ENCODE results near the gene OR6C75. TPM values are rescaled to one million over a fixed set of nuclear protein-coding genes. Genes with fewer than 3 reads are reported as not detected.
"Not testable (repeated sequence)": the region's sequence is repeated elsewhere in the genome, so short reads cannot be mapped to it uniquely, and the experiment has no call there.

The OR6C75 gene
- total RNA-seq = not detected

GRCh38 chr12:55362675-55363074 is at the start of gene OR6C75:
TSS of gene OR6C75 (plus strand) at chr12:55362975. CDS start at chr12:55365111, 2,136 bp downstream.
- 79 to 87% methylated on average over 4 of the region's 4 CpGs for WGBS, 2 donors (ENCODE audit: low coverage in 1 of 2)
- in situ Hi-C loops (cut with MboI; ENCODE audit: low pct_ligation_motif_present in 1 of 4, low pct_unique_long_range_greater_than_20kb in 1 of 4, low sequenced_read_pairs in 3 of 4) = no loop called here

GRCh38 chr12:55314043-55314442 is 48.7 kb upstream of the OR6C75 start, which contains the start of gene OR6C1:
TSS of gene OR6C1 (plus strand) at chr12:55314343. CDS start at chr12:55320600, 6,257 bp downstream.
- no peak for DNase-seq
- H3K36me3 ChIP-seq = no peaks in the 10 kb centered on the region
- 72 to 73% methylated on average over 2 of the region's 2 CpGs for WGBS, 2 donors (ENCODE audit: low coverage in 1 of 2)
- in situ Hi-C loops (cut with MboI; ENCODE audit: low pct_ligation_motif_present in 1 of 4, low pct_unique_long_range_greater_than_20kb in 1 of 4, low sequenced_read_pairs in 3 of 4) = no loop called here
- intact Hi-C loops (cut with DNase I; ENCODE audit: low total_unique reads) = no loop called here
- H3K4me3 ChIP-seq = no peak within 1 kb of the TSS
- no peaks in the 10 kb centered on the region for H3K9me3 ChIP-seq
- no peak within 1 kb of the TSS for H3K27ac ChIP-seq
- no peaks in the 10 kb centered on the region for H3K4me1 ChIP-seq
- no peaks in the 10 kb centered on the region for H3K27me3 ChIP-seq
- TF ChIP-seq CTCF (IDR thresholded peaks at IDR 0.05) (no peak), EP300 (IDR thresholded peaks at IDR 0.05; ENCODE audit: low read depth) (no peak), POLR2A (IDR thresholded peaks at IDR 0.05) (no peak), POLR2AphosphoS5 (IDR thresholded peaks at IDR 0.05) (no peak)

More at GRCh38 chr12:55362675-55363074, at the start of gene OR6C75:
- H3K36me3 ChIP-seq = no peaks in the 10 kb centered on the region
- intact Hi-C loops (cut with DNase I; ENCODE audit: low total_unique reads) = no loop called here
- no peak for DNase-seq
- no peaks in the 10 kb centered on the region for H3K27me3 ChIP-seq
- no peaks in the 10 kb centered on the region for H3K4me1 ChIP-seq
- H3K4me3 ChIP-seq = no peak within 1 kb of the TSS
- TF ChIP-seq EP300 (IDR thresholded peaks at IDR 0.05; ENCODE audit: low read depth) (no peak), POLR2A (IDR thresholded peaks at IDR 0.05) (no peak), CTCF (IDR thresholded peaks at IDR 0.05) (no peak), POLR2AphosphoS5 (IDR thresholded peaks at IDR 0.05) (no peak)
- no peaks in the 10 kb centered on the region for H3K9me3 ChIP-seq
- H3K27ac ChIP-seq = no peak within 1 kb of the TSS

GRCh38 chr12:55320201-55320600 is 42.6 kb upstream of the OR6C75 start:
- intact Hi-C loops (cut with DNase I; ENCODE audit: low total_unique reads) = no loop called here
- no peak for TF ChIP-seq EP300 (IDR thresholded peaks at IDR 0.05; ENCODE audit: low read depth)
- no peak for TF ChIP-seq POLR2AphosphoS5 (IDR thresholded peaks at IDR 0.05)
- TF ChIP-seq CTCF (IDR thresholded peaks at IDR 0.05) = no peak
- TF ChIP-seq POLR2A (IDR thresholded peaks at IDR 0.05) = no peak
- in situ Hi-C loops (cut with MboI; ENCODE audit: low pct_ligation_motif_present in 1 of 4, low pct_unique_long_range_greater_than_20kb in 1 of 4, low sequenced_read_pairs in 3 of 4) = no loop called here
- Histone ChIP-seq H3K27me3 (no peaks in the 10 kb centered on the region), H3K4me1 (no peaks in the 10 kb centered on the region), H3K27ac (no peak overlapping the region), H3K4me3 (no peak overlapping the region), H3K9me3 (no peaks in the 10 kb centered on the region), H3K36me3 (no peaks in the 10 kb centered on the region)
- 38 to 42% methylated on average over 4 of the region's 4 CpGs for WGBS, 2 donors (ENCODE audit: low coverage in 1 of 2)
- DNase-seq = no peak

GRCh38 chr12:55325801-55326200 is 37.0 kb upstream of the OR6C75 start:
- H3K36me3 ChIP-seq; DNase-seq; H3K27me3 ChIP-seq; H3K4me1 ChIP-seq; H3K9me3 ChIP-seq; H3K27ac ChIP-seq; H3K4me3 ChIP-seq; intact Hi-C loops (cut with DNase I; ENCODE audit: low total_unique reads); in situ Hi-C loops (cut with MboI; ENCODE audit: low pct_ligation_motif_present in 1 of 4, low pct_unique_long_range_greater_than_20kb in 1 of 4, low sequenced_read_pairs in 3 of 4): not testable (repeated sequence)
- WGBS, 2 donors (ENCODE audit: low coverage in 1 of 2) = 94 to 100% methylated on average over 4 to 6 of the region's 6 CpGs

GRCh38 chr12:55330446-55330845 is 32.3 kb upstream of the OR6C75 start, which contains the start of gene OR6C3:
TSS of gene OR6C3 (plus strand) at chr12:55330746. CDS start at chr12:55331701, 955 bp downstream.
- TF ChIP-seq EP300 (IDR thresholded peaks at IDR 0.05; ENCODE audit: low read depth) (no peak), CTCF (IDR thresholded peaks at IDR 0.05) (no peak), POLR2AphosphoS5 (IDR thresholded peaks at IDR 0.05) (no peak), POLR2A (IDR thresholded peaks at IDR 0.05) (no peak)
- Histone ChIP-seq H3K4me1 (no peaks in the 10 kb centered on the region), H3K9me3 (no peaks in the 10 kb centered on the region), H3K27me3 (no peaks in the 10 kb centered on the region), H3K27ac (no peak within 1 kb of the TSS), H3K4me3 (no peak within 1 kb of the TSS), H3K36me3 (no peaks in the 10 kb centered on the region)
- in situ Hi-C loops (cut with MboI; ENCODE audit: low pct_ligation_motif_present in 1 of 4, low pct_unique_long_range_greater_than_20kb in 1 of 4, low sequenced_read_pairs in 3 of 4) (no loop called here), intact Hi-C loops (cut with DNase I; ENCODE audit: low total_unique reads) (no loop called here)
- 88 to 100% methylated on average over 1 of the region's 1 CpG for WGBS, 2 donors (ENCODE audit: low coverage in 1 of 2)
- no peak for DNase-seq

All from transverse colon (tissue), 4 donors.